ENCODE results near the gene PPFIBP2. TPM values are rescaled to one million over a fixed set of nuclear protein-coding genes. Genes with fewer than 3 reads are reported as not detected.

PPFIBP2 gene
- polyA plus RNA-seq, 2 of the 4 experiments (the other 2 are of a cell fraction) = 13.4 to 32.5 TPM

DNA sequence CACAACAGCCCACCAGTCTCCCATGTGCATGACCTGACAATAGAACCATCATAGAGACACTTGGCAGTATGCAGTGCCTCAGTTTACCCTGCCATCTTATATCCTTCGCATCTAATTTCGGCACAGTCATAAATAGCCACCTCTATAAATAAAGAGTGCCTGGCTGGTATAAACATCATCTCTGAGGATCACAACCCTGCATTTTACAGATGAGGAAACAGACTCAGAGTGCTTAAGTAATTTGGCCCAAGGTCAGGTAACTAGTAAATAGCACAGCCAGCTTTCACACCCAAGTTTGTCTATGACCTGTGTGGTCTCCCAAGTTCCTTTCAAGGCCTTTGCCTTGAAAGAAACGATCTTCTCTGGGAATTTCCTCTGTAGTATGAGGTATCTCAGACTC, 114.9 kb downstream of the PPFIBP2 start:
- no peaks in the 10 kb centered on the region for H3K4me1 ChIP-seq
- CTCF ChIA-PET = interaction anchor here (0.8 to 2.7 kb wide), 4 partner anchors 10 to 57 kb away, joined by 3 to 16 read pairs (median 5); no protein-coding TSS in a partner anchor
- H3K4me3 ChIP-seq = no peak overlapping the region
- DNase-seq (ENCODE audit: low read depth in 1 of 2, low spot score in 1 of 2) (no peak), ATAC-seq (no peak), FAIRE-seq (no peak)
- no peaks in the 10 kb centered on the region for H3K9me3 ChIP-seq
- POLR2A ChIA-PET = no interaction called here
- H3K27ac ChIP-seq = no peak overlapping the region
- WGBS (ENCODE audit: missing lambda C conversion rate) = 86% methylated on average over 3 of the region's 3 CpGs
- no peak for TF ChIP-seq E2F6 (IDR thresholded peaks at IDR 0.05; ENCODE audit: borderline replicate concordance, low read depth)
- no peak for TF ChIP-seq HOXB13 (CRISPR knock-in tag; IDR thresholded peaks at IDR 0.05; ENCODE audit: low read depth)
- no peak for TF ChIP-seq JUN (IDR thresholded peaks at IDR 0.05)
- TF ChIP-seq CHD2 (IDR thresholded peaks at IDR 0.05; ENCODE audit: low read length, partially characterized antibody) = no peak
- no peak for TF ChIP-seq HEYL (CRISPR knock-in tag; IDR thresholded peaks at IDR 0.05)
- no peak for TF ChIP-seq RNF2 (IDR thresholded peaks at IDR 0.05; ENCODE audit: borderline replicate concordance, low read depth)
- TF ChIP-seq RFX5 (IDR thresholded peaks at IDR 0.05) = no peak
- TF ChIP-seq CHD4 (IDR thresholded peaks at IDR 0.05; ENCODE audit: borderline replicate concordance) = no peak
- TF ChIP-seq CBX2 (IDR thresholded peaks at IDR 0.05; ENCODE audit: borderline replicate concordance, low read depth) = no peak
- TF ChIP-seq PHF8 (IDR thresholded peaks at IDR 0.05; ENCODE audit: borderline replicate concordance, low read depth) = no peak
- no peak for TF ChIP-seq RAD21 (conservative IDR thresholded peaks at IDR 0.05 in 1 of 2, IDR thresholded peaks at IDR 0.05 in 1 of 2)
- TF ChIP-seq FOSL2 (IDR thresholded peaks at IDR 0.05) = no peak
- TF ChIP-seq FOSL2 (CRISPR knock-in tag; IDR thresholded peaks at IDR 0.05) = no peak
- no peak for TF ChIP-seq HDAC2 (IDR thresholded peaks at IDR 0.05)
- no peak overlapping the region for H3K4me2 ChIP-seq

DNA sequence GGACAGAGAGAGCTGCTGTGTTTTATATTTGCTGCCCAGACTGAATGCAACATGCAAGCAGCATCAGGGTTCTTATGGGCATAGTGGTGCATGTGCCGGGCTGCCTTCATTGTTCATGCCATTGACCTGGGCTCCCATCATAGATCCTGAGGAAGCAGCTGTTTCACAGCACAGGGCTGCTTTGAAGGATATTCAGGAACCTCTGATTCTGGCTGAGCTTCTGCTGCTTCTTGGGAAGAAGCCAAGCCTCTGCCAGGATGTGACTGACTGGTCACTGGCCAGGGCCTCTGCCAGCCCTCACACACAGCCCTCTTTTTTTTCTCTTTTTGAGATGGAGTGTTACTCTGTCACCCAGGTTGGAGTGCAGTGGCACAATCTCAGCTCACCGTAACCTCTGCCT, 116.2 kb downstream of the PPFIBP2 start:
- H3K4me3 ChIP-seq = no peak overlapping the region
- no peak overlapping the region for H3K4me2 ChIP-seq
- no peaks in the 10 kb centered on the region for H3K9me3 ChIP-seq
- DNase-seq (ENCODE audit: low read depth in 1 of 2, low spot score in 1 of 2) = no peak
- H3K27ac ChIP-seq = no peak overlapping the region
- WGBS (ENCODE audit: missing lambda C conversion rate) = 86% methylated on average over 2 of the region's 2 CpGs
- no peak for TF ChIP-seq CTCF (IDR thresholded peaks at IDR 0.05)
- ChIA-PET POLR2A (interaction anchor here (0.6 kb wide), 1 partner anchor 64 kb away, joined by 7 read pairs; no protein-coding TSS in a partner anchor), CTCF (interaction anchor here (2.1 to 2.7 kb wide), 2 partner anchors 10 to 59 kb away, joined by 6 to 16 read pairs; no protein-coding TSS in a partner anchor)
- FAIRE-seq = no peak
- no peaks in the 10 kb centered on the region for H3K4me1 ChIP-seq
- ATAC-seq = no peak

DNA sequence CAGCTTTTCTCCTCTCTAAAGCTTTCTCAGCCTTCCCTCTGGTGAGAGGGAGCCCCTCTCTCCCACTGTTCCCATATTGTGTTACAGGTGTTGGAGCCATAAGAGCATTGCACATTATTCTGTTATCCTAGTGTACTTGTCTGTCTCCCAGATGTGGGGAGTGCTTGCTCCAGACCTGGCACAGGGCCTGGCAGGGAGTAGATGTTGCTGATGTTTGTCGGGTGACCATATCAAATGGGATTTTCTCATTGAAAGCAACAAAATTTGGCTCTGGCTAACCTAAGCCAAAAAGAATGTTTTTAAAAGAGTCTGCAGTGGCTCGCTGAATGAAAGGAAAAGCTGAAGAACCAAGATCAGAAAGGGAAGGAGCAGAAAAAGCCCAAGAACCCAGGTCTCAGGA, 118.4 kb downstream of the PPFIBP2 start:
- no peaks in the 10 kb centered on the region for H3K9me3 ChIP-seq
- FAIRE-seq (no peak), DNase-seq (ENCODE audit: low read depth in 1 of 2, low spot score in 1 of 2) (no peak), ATAC-seq (no peak)
- no peak overlapping the region for H3K4me2 ChIP-seq
- H3K27ac ChIP-seq = no peak overlapping the region
- H3K4me3 ChIP-seq = no peak overlapping the region
- no peak for TF ChIP-seq MYC (IDR thresholded peaks at IDR 0.05; ENCODE audit: borderline replicate concordance, low read length)
- no peak for TF ChIP-seq HOXB5 (CRISPR knock-in tag; IDR thresholded peaks at IDR 0.05)
- TF ChIP-seq HEYL (CRISPR knock-in tag; IDR thresholded peaks at IDR 0.05) = no peak
- no peak for TF ChIP-seq USF2 (IDR thresholded peaks at IDR 0.05)
- TF ChIP-seq CBX2 (IDR thresholded peaks at IDR 0.05; ENCODE audit: borderline replicate concordance, low read depth) = no peak
- TF ChIP-seq JUN (IDR thresholded peaks at IDR 0.05) = no peak
- TF ChIP-seq CHD2 (IDR thresholded peaks at IDR 0.05; ENCODE audit: low read length, partially characterized antibody) = no peak
- no peak for TF ChIP-seq TFCP2L1 (CRISPR knock-in tag; IDR thresholded peaks at IDR 0.05)
- TF ChIP-seq EP300 (IDR thresholded peaks at IDR 0.05) = no peak
- no peak for TF ChIP-seq CBX8 (IDR thresholded peaks at IDR 0.05)
- no peak for TF ChIP-seq RARB (CRISPR knock-in tag; IDR thresholded peaks at IDR 0.05)
- TF ChIP-seq, protein P1, sequence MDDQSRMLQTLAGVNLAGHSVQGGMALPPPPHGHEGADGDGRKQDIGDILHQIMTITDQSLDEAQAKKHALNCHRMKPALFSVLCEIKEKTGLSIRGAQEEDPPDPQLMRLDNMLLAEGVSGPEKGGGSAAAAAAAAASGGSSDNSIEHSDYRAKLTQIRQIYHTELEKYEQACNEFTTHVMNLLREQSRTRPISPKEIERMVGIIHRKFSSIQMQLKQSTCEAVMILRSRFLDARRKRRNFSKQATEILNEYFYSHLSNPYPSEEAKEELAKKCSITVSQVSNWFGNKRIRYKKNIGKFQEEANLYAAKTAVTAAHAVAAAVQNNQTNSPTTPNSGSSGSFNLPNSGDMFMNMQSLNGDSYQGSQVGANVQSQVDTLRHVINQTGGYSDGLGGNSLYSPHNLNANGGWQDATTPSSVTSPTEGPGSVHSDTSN (IDR thresholded peaks at IDR 0.05) = no peak
- TF ChIP-seq, protein P2, sequence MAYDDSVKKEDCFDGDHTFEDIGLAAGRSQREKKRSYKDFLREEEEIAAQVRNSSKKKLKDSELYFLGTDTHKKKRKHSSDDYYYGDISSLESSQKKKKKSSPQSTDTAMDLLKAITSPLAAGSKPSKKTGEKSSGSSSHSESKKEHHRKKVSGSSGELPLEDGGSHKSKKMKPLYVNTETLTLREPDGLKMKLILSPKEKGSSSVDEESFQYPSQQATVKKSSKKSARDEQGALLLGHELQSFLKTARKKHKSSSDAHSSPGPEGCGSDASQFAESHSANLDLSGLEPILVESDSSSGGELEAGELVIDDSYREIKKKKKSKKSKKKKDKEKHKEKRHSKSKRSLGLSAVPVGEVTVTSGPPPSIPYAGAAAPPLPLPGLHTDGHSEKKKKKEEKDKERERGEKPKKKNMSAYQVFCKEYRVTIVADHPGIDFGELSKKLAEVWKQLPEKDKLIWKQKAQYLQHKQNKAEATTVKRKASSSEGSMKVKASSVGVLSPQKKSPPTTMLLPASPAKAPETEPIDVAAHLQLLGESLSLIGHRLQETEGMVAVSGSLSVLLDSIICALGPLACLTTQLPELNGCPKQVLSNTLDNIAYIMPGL (CRISPR knock-in tag; IDR thresholded peaks at IDR 0.05; ENCODE audit: borderline replicate concordance) = no peak
- TF ChIP-seq HDAC2 (IDR thresholded peaks at IDR 0.05) = no peak
- TF ChIP-seq GATA3 (IDR thresholded peaks at IDR 0.05; ENCODE audit: borderline replicate concordance) = no peak
- TF ChIP-seq ZSCAN20 (CRISPR knock-in tag; IDR thresholded peaks at IDR 0.05) = no peak
- TF ChIP-seq RAD21 (conservative IDR thresholded peaks at IDR 0.05 in 1 of 2, IDR thresholded peaks at IDR 0.05 in 1 of 2) = no peak
- TF ChIP-seq KDM5A (IDR thresholded peaks at IDR 0.05) = no peak
- POLR2A ChIA-PET = no interaction called here
- H3K4me1 ChIP-seq = no peaks in the 10 kb centered on the region
- CTCF ChIA-PET = interaction anchor here (1.3 to 1.4 kb wide), 3 partner anchors 25 to 61 kb away, joined by 4 to 6 read pairs (median 4); no protein-coding TSS in a partner anchor
- 90% methylated on average over 2 of the region's 2 CpGs for WGBS (ENCODE audit: missing lambda C conversion rate)

Measured in A549 (cell line).